Suppressor macrophage (primary cell): ENCODE data around the gene CLTCL1.
"Not testable (repeated sequence)": the region's sequence is repeated elsewhere in the genome, so short reads cannot be mapped to it uniquely, and the experiment has no call there.

Experiments used
- DNase-seq, 4 experiments: peaks; one replicate each; pipeline ENCODE4 v3.0.0-alpha.2; 2020 to 2022

Gene CLTCL1

DNA sequence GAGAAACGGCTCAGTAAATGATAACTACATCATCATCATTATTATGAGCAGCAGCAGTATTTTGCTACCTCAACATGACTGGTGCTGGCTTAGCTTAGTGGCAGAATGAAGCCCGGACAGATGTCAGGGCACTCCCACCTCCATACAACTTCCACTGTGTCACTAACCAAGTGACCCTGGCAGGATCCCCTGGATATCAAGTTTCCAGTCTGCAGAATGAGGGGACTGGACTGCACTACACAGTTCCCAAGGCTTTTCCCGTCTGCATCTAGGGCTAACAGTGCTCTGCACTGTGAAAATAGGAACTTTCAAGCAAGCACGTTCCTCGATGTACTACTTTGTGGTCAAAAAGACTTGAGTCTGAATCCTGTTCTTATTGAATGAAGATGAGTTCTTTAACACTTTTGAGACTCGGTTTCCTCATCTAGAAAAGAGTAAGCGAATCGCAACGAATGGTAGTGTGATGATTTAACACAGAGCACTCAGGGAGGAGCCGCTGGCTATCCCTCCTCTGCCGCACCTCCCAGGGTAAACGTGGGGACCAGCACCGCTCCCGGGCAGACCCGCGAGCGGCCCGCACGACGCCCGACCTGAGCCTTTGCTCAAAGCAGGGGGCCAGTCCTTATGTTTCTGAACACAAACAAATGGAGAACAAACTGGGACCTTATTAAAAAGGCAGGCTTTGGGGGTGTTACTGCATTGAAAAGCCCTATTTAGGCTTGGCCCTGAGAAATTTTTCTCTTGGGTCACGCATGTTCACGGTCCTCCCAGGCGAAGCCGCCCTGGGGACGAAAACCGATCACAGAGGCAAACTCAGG, 910 bp downstream of the CLTCL1 start:
- peak in 3 of 4 experiments; percentile 1 to 16 (median 8) for DNase-seq

DNA sequence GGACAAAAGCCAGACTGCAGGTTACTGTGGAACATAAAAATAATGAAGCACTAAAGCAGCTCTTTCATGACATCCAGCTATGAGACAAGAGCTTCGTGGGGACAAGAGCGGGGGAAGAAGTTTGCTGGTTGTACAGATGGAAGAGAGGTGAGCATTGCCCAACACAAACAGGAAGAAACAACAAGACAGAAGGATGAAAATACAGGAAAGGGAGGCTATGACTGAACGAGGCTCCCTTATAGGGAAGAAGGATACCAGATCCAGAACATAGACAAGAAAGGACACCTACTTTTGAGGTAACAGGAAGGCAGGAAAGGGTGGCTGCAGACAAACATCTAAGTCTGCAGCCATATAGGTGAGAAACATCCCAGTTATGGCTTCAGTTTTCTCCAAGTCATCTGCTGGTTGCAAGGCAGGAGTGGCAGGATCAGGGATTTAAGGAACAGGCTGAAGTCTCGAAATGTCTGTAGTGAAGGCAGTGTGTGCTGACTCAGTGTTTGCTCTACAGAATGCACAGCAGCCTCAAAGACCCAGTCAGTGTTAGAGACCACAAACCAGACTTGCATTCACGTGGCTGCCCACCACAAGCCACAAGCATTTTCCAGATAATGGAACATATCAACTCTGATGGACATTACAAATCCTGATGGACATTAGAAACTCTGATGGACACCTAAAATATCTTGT, 1.9 kb downstream of the CLTCL1 start:
- peak in 3 of 4 experiments; percentile 11 to 31 (median 23) for DNase-seq

DNA sequence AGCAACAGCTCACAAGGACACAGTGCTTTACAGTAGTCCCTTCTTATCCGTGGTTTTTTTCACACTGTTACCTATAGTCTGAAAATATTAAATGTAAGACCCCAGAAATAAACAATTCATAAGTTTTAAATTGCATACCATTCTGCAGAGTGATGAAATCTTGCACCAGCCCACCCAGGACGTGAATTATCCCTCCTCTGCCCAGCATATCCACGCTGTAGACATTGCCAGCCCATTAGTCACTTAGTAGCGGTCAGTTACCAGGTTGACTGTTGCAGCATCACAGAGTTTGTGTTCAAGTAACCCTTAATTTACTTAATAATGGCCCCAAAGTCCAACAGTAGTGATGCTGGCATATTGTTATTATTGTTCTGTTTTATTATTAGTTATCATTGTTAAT, 3.6 kb downstream of the CLTCL1 start:
- DNase-seq = no peak

DNA sequence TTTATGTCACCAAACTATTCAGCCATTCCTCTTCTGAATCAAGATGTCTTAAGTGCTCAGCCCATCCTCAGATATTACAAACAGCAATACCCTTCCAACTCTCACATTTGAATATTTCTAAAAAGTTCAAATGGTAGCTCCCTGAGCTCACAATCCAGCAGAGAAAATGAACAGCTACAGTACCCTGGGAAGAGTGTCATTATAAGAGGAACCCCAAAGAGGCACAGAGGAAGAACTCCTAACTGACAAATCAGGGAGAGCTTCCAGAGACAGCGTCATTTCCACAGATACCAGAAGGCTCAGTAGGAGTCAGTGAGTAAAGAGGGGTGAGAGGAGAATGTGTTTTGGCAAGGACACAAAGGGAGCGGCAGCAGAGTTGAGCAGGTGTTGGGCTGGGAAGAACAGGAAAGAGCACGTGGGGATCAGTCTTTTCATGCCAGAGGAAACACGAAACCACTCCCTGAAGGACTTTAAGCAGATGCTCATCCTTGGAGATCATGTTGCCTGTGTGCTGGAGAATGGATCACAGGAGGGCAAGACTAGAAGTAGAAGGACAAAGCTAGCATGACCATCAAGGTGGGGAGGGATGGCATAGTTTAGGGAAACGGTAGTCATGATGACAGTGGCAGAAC, 4.3 kb downstream of the CLTCL1 start:
- DNase-seq = no peak

- no peak for DNase-seq
Measured at GRCh38 chr22:19285831-19286230, 5.7 kb downstream of the CLTCL1 start.

GRCh38 chr22:19279143-19279542, 12.4 kb downstream of the CLTCL1 start:
- not testable (repeated sequence) for DNase-seq

GRCh38 chr22:19277785-19278184, 13.7 kb downstream of the CLTCL1 start:
- no peak for DNase-seq

GRCh38 chr22:19275919-19276600, 15.5 kb downstream of the CLTCL1 start:
- DNase-seq = no peak

DNA sequence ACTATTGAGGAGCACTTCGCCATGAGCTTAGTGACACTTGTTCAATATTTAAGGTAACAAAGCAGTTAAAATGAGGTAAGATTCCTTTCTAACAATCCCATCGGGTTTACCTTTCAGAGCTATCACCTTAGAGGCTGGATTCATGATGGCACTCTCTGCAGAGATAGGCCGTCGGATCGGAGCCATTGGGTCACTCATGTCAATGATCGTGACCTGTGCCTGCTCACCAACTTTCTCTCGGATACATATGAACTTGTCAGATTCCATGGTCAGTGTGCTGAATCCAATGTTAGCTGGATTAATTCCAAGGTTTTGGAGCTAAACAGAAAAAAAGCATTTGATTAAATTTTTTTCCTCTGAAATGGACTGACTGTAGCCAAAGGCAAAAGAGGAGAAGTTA, 16.0 kb downstream of the CLTCL1 start:
- DNase-seq = no peak

DNA sequence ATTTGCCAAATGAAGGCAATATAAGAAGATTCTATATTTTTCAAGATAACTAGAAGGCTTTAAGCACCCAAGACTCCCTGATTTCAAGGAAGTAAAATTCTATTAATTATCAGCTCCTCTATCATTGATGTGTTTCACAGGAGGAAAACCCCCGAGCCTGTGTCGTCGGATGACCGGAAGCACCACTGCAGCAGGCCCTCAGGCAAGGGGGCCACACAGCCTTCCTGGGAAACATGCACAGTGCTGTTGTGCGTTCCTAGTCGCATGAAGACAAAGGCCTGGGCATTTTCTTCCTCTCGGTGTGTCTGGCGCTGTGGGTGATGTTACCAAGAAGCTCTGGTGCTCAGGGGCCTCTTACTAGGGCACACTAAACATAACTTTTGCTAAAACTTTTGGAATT, 16.4 kb downstream of the CLTCL1 start:
- no peak for DNase-seq

GRCh38 chr22:19271856-19272535, 19.5 kb downstream of the CLTCL1 start:
- no peak for DNase-seq

DNA sequence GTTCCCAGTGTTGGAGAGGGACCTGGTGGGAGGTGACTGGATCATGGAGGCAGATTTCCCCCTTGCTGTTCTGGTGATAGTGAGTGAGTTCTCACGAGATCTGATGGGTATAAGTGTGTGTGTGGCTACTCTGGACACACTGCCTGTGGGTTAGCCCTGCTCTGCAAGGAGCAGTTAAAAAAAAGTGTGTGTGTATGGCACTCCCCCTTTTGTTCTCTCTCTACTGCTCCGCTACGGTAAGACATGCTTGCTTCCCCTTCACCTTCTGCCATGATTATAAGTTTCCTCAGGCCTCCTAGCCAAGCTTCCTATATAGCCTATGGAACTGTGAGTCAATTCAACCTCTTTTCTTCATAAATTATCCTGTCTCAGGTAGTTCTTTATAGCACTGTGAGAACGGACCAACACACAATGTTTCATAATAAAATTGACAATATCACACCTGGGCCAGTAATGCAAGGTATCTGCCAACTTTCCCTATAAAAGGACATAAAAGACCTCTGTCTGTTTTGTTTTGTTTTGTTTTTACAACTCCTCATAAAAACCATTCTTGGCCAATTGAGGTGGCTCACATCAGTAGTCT, 20.2 kb downstream of the CLTCL1 start:
- no peak for DNase-seq

DNA sequence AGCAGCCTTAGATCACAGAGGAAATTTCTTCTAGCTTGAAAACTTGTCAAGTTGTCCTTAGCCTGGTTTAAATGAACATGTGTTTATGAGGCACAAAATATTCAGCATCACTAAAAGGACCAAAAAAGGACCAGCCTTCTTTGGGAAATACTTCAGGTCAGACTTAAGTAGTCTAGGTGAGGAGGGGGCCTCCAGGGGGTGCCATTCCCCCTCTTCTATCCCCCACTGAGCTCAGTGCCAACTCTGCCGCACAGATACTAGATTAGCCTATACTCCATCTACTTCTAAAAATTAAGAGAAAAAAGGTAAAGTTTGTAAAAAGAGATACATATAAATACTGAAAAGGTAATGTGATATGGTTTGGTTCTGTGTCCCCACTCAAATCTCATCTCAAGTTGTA, 20.6 kb downstream of the CLTCL1 start:
- DNase-seq = no peak

GRCh38 chr22:19266547-19267086, 24.9 kb downstream of the CLTCL1 start:
- DNase-seq = no peak

DNA sequence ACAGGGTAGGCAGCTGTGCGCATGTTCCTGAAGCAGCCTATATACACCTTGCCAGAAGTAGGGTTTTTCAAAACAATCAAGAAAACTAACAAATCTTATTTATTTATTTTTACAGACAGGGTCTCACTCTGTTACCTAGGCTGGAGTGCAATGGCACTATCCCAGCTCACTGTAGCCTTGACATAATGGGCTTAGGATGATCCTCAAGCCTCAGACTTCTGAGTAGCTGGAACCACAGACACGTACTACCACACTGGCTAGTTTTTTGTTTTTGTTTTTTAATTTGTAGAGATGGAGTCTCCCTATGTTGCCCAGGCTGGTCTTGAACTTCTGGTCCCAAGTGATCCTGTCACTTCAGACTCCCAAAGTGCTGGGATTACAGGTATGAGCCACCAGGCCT, 25.7 kb downstream of the CLTCL1 start:
- no peak for DNase-seq

- no peak for DNase-seq
Measured at GRCh38 chr22:19260804-19261203, 30.7 kb downstream of the CLTCL1 start.

DNA sequence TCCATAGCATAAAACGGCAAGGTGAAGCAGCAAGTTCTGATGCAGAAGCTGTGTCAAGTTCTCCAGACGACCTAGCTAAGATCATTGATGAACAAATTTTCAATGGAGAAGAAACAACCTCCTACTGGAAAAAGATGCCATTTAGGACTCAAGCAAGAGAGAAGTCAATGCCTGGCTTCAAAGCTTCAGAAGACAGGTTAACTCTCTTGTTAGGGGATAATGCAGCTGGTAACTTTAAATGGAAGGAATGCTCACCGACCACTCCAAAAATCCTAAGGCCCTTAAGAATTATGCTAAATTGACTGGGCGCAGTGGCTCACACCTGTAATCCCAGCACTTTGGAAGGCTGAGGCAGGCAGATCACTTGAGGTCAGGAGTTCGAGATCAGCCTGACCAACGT, 31.3 kb downstream of the CLTCL1 start:
- no peak for DNase-seq

- not testable (repeated sequence) for DNase-seq
Measured at GRCh38 chr22:19258968-19259288, 32.6 kb downstream of the CLTCL1 start.

DNA sequence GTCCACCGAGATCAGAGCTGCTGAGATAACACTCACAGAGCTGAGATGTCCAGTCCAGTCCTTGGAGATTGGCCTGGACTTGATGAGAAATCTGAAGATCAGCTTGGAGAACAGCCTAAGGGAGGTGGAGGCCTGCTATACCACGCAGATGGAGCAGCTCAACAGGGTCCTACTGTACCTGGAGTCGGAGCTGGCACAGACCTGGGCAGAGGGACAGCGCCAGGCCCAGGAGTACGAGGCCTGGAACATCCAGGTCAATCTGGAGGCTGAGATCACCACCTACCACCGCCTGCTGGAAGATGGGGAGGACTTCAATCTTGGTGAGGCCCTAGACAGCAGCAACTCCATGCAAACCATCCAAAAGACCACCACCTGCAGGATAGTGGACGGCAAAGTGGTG, 33.1 kb downstream of the CLTCL1 start:
- no peak for DNase-seq

GRCh38 chr22:19256362-19256761, 35.2 kb downstream of the CLTCL1 start:
- not testable (repeated sequence) for DNase-seq

DNA sequence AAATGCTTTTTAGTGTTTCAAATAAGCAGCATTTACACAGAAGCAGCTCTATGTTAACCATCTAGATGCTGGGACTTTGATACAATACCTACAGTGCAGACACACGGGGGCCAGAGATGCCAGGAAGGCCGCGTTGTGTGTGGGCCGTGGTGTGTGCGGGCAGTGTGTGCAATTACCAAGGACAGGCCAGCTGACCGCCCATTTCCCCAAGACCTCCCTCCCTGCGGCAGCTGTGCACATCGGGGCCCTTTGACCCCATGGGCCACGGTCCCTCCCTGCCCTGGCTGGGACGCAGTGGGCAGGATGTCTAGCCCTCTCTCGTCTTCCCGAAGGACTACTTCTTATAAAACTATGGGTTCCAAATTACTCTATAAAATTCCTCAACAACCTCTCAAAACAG, 38.4 kb downstream of the CLTCL1 start:
- no peak for DNase-seq
